ENCODE results near the gene KCNH2.

Gene KCNH2

GRCh38 chr7:150972023-150972468 is 6.1 kb downstream of the KCNH2 start:
- no peak for FAIRE-seq

- FAIRE-seq: no peak
Measured at GRCh38 chr7:150971242-150972022, 6.7 kb downstream of the KCNH2 start.

GRCh38 chr7:150970424-150970823 is 7.7 kb downstream of the KCNH2 start:
- no peak for FAIRE-seq

GRCh38 chr7:150969475-150969874 is 8.6 kb downstream of the KCNH2 start:
- no peak for FAIRE-seq

- no peak for FAIRE-seq
Measured at GRCh38 chr7:150968734-150969372, 9.3 kb downstream of the KCNH2 start.

- FAIRE-seq: no peak
Measured at GRCh38 chr7:150968056-150968733, 9.9 kb downstream of the KCNH2 start.

GRCh38 chr7:150967349-150967748 is 10.8 kb downstream of the KCNH2 start:
- no peak for FAIRE-seq

- FAIRE-seq: no peak
Measured at GRCh38 chr7:150966002-150966401, 12.1 kb downstream of the KCNH2 start.

GRCh38 chr7:150965273-150965830 is 12.8 kb downstream of the KCNH2 start:
- no peak for FAIRE-seq

GRCh38 chr7:150964593-150965111 is 13.5 kb downstream of the KCNH2 start:
- FAIRE-seq: no peak

- no peak for FAIRE-seq
Measured at GRCh38 chr7:150963707-150964559, 14.2 kb downstream of the KCNH2 start.

GRCh38 chr7:150962553-150963399 is 15.3 kb downstream of the KCNH2 start:
- no peak for FAIRE-seq

GRCh38 chr7:150962290-150962552 is 15.9 kb downstream of the KCNH2 start:
- no peak for FAIRE-seq

GRCh38 chr7:150961510-150962289 is 16.4 kb downstream of the KCNH2 start:
- FAIRE-seq: no peak

- no peak for FAIRE-seq
Measured at GRCh38 chr7:150959739-150960734, 18.1 kb downstream of the KCNH2 start.

- FAIRE-seq: no peak
Measured at GRCh38 chr7:150959081-150959480, 19.0 kb downstream of the KCNH2 start.

- FAIRE-seq: no peak
Measured at GRCh38 chr7:150958597-150958996, 19.5 kb downstream of the KCNH2 start.

- FAIRE-seq: no peak
Measured at GRCh38 chr7:150958062-150958552, 20.0 kb downstream of the KCNH2 start.

Data from islet of Langerhans (tissue), 1 donor.